Keratinocyte (primary cell): Measurements from ENCODE around the gene ATRNL1.

Experiments
- CTCF ChIP-seq, 3 experiments: IDR thresholded peaks in 1 of 3; conservative IDR thresholded peaks in 1 of 3; optimal IDR thresholded peaks in 1 of 3; 2 replicates in 2 of 3; 3 replicates in 1 of 3; pipeline versions ENCODE3 to v1.5.1; 2011; ENCODE audit warnings: low read length in 3 of 3, mild to moderate bottlenecking in 3 of 3, moderate library complexity in 2 of 3, control low read depth in 1 of 3, inconsistent platforms in 1 of 3; ENCODE audit not compliant: insufficient read depth in 2 of 3; ENCODE audit errors: extremely low read depth in 1 of 3
- EZH2 ChIP-seq: IDR thresholded peaks from one replicate; pipeline ENCODE4 v1.6.1; 2012; ENCODE audit warnings: inconsistent platforms, mild to moderate bottlenecking, low read length, moderate library complexity

GRCh38 chr10:115384665-115385064, 291.5 kb downstream of the ATRNL1 start:
- no peak for TF ChIP-seq EZH2
- no peak for TF ChIP-seq CTCF (optimal IDR thresholded peaks at IDR 0.05 in 1 of 3, IDR thresholded peaks at IDR 0.05 in 1 of 3, conservative IDR thresholded peaks at IDR 0.05 in 1 of 3; ENCODE audit: extremely low read depth in 1 of 3, insufficient read depth in 2 of 3, low read length in 3 of 3)
